Psoas muscle (tissue), 8 donors: ENCODE results near the gene CCDC30. TPM values are rescaled to one million over a fixed set of nuclear protein-coding genes. Genes with fewer than 3 reads are reported as not detected.
"Not testable (repeated sequence)": the region's sequence is repeated elsewhere in the genome, so short reads cannot be mapped to it uniquely, and the experiment has no call there.

Source experiments
- ATAC-seq, 4 donors: fragments of 200-7000 bp; cut with Tn5 transposase; one replicate each; pipeline ENCODE4 v1.9.1; 2020; ENCODE audit warnings: moderate library complexity in 3 of 4, mild to moderate bottlenecking in 2 of 4
- DNase-seq, 2 donors: peaks; one replicate each; pipeline ENCODE4 v3.0.0-alpha.2; 2020
- H3K27ac ChIP-seq: fragments of 200-600 bp; one replicate; pipeline ENCODE4 v1.8.0; 2022
- H3K27me3 ChIP-seq, 3 donors: fragments of 200-600 bp in 1 of 3; one replicate each; pipeline versions ENCODE4 v1.6.1 to v1.8.0; 2013 to 2022; ENCODE audit warnings: low read length in 2 of 3, mild to moderate bottlenecking in 2 of 3, moderate library complexity in 1 of 3; ENCODE audit not compliant: insufficient read depth in 3 of 3
- H3K36me3 ChIP-seq, 2 donors: fragments of 200-600 bp in 1 of 2; one replicate each; pipeline versions ENCODE4 v1.6.1 to v1.8.0; 2013 to 2022; ENCODE audit warnings: low read depth in 1 of 2, mild to moderate bottlenecking in 1 of 2, moderate library complexity in 1 of 2; ENCODE audit not compliant: insufficient read depth in 1 of 2
- H3K4me1 ChIP-seq: fragments of 200-600 bp; one replicate; pipeline ENCODE4 v1.8.0; 2022
- H3K4me3 ChIP-seq: fragments of 200-600 bp; one replicate; pipeline ENCODE4 v1.8.0; 2022; ENCODE audit warnings: mild to moderate bottlenecking
- H3K9me3 ChIP-seq: fragments of 200-600 bp; one replicate; pipeline ENCODE4 v1.8.0; 2022
- CTCF ChIP-seq: fragments of 200-600 bp; IDR thresholded peaks from one replicate; pipeline ENCODE4 v1.8.0; 2022; ENCODE audit warnings: antibody characterized with exemption
- WGBS, 3 donors: extraction: QIAGEN DNeasy Blood & Tissue Kit; methylation state at CpG; one replicate each; pipeline versions ENCODE4 v1.1.6 to v1.1.7; 2013; 5-methylcytosine and 5-hydroxymethylcytosine counted together
- intact Hi-C, 2 donors: fragments of 100-400 bp; cut with DNase I; formaldehyde crosslinking; loops; one replicate each; pipeline versions ENCODE4 v1.11.0 to v1.14.2; 2022
- polyA plus RNA-seq, 3 donors: library from polyadenylated mRNA; stranded (reverse); fragments of 200-250 nt; gene quantifications; one replicate each; pipeline ENCODE4 v1.2.3, GENCODE V29; 2013
- total RNA-seq, 4 donors: library from RNA; stranded (reverse); fragmentation: NEBNext Ultra II Directional in 2 of 4; extraction: Animal tissue kit (Norgen Biotek cat#: 25700) in 2 of 4; gene quantifications; one replicate each; pipeline versions ENCODE4 v1.2.1 to v1.2.4, GENCODE V29; 2021 to 2023
- donor health status: healthy with polysubstance abuse.
- donor health status: DM: no; HTN: no; CAD: no; lungs with moderate emphysema.
- donor health status: Bipolar disorder and iron deficiency.
- donor health status: healthy.
- donor health status: DM: yes; HTN: yes; CAD: no.
- donor health status: DM: no; HTN: no; CAD: no.
- donor health status: DM: no; HTN: no; CAD: no.
- donor health status: DM: yes; HTN: yes; CAD: no.

Gene CCDC30
- total and polyA plus RNA-seq, 7 donors, result 0.39 to 1.2 (median 0.92) TPM

GRCh38 chr1:42504535-42505128 is 41.5 kb downstream of the CCDC30 start:
- peaks cover 41% of the 10 kb centered on the region for H3K9me3 ChIP-seq
- WGBS, 3 donors, result 88 to 95% (median 92%) methylated on average over 2 of the region's 2 CpGs
- H3K27ac ChIP-seq, result no peak overlapping the region
- ATAC-seq, result no peak
- H3K4me3 ChIP-seq, result no peak overlapping the region
- no peak for TF ChIP-seq CTCF
- no peaks in the 10 kb centered on the region for H3K4me1 ChIP-seq
- intact Hi-C loops, result no loop called here
- no peaks in the 10 kb centered on the region for H3K27me3 ChIP-seq
- no peaks in the 10 kb centered on the region for H3K36me3 ChIP-seq
- no peak for DNase-seq

GRCh38 chr1:42506576-42506975 is 43.5 kb downstream of the CCDC30 start:
- Histone ChIP-seq H3K9me3 (peaks cover 44% of the 10 kb centered on the region), H3K36me3 (no peaks in the 10 kb centered on the region), H3K4me3 (no peak overlapping the region), H3K27ac (no peak overlapping the region), H3K4me1 (no peaks in the 10 kb centered on the region), H3K27me3 (no peaks in the 10 kb centered on the region)
- 78 to 83% (median 82%) methylated on average over 1 of the region's 1 CpG for WGBS, 3 donors
- intact Hi-C loops, result no loop called here
- ATAC-seq (no peak), DNase-seq (no peak)
- TF ChIP-seq CTCF, result no peak

GRCh38 chr1:42511581-42512155 is 48.6 kb downstream of the CCDC30 start:
- H3K4me3 ChIP-seq, DNase-seq, H3K27me3 ChIP-seq, H3K27ac ChIP-seq, H3K36me3 ChIP-seq, ATAC-seq, H3K4me1 ChIP-seq, intact Hi-C loops: not testable (repeated sequence)
- WGBS, 3 donors, result 65 to 73% (median 70%) methylated on average over 6 of the region's 6 CpGs
- H3K9me3 ChIP-seq, result peaks cover 38% of the 10 kb centered on the region

GRCh38 chr1:42518908-42519307 is 55.8 kb downstream of the CCDC30 start:
- intact Hi-C loops, result no loop called here
- Histone ChIP-seq H3K4me1 (no peaks in the 10 kb centered on the region), H3K36me3 (no peaks in the 10 kb centered on the region), H3K27me3 (no peaks in the 10 kb centered on the region), H3K27ac (no peak overlapping the region), H3K4me3 (no peak overlapping the region), H3K9me3 (peaks cover 32% of the 10 kb centered on the region)
- no peak for TF ChIP-seq CTCF
- ATAC-seq (no peak), DNase-seq (no peak)
- WGBS, 3 donors, result 47 to 67% (median 62%) methylated on average over 1 of the region's 1 CpG

GRCh38 chr1:42523171-42523570 is 60.1 kb downstream of the CCDC30 start:
- no peaks in the 10 kb centered on the region for H3K36me3 ChIP-seq
- H3K9me3 ChIP-seq, result peaks cover 21% of the 10 kb centered on the region
- DNase-seq, result no peak
- 88 to 93% (median 93%) methylated on average over 3 of the region's 3 CpGs for WGBS, 3 donors
- no peak overlapping the region for H3K27ac ChIP-seq
- TF ChIP-seq CTCF, result no peak
- H3K4me1 ChIP-seq, result no peaks in the 10 kb centered on the region
- intact Hi-C loops, result no loop called here
- H3K4me3 ChIP-seq, result no peak overlapping the region
- H3K27me3 ChIP-seq, result no peaks in the 10 kb centered on the region
- no peak for ATAC-seq
